HG02588 (cell line): ENCODE measurements around the gene ATP8B4.
"Not testable (repeated sequence)": the region's sequence is repeated elsewhere in the genome, so short reads cannot be mapped to it uniquely, and the experiment has no call there.

Experiments
- ATAC-seq: cut with Tn5 transposase; IDR thresholded peaks from one replicate; pipeline ENCODE4 v1.9.1; 2021; ENCODE audit warnings: mild to moderate bottlenecking, moderate library complexity; ENCODE audit not compliant: unreplicated experiment

The ATP8B4 gene

GRCh38 chr15:50141856-50142255, 22.8 kb upstream of the ATP8B4 start:
- no peak for ATAC-seq

GRCh38 chr15:50140983-50141382, 21.9 kb upstream of the ATP8B4 start:
- no peak for ATAC-seq

GRCh38 chr15:50140098-50140497, 21.1 kb upstream of the ATP8B4 start:
- no peak for ATAC-seq

- no peak for ATAC-seq
Measured at GRCh38 chr15:50138391-50138790, 19.4 kb upstream of the ATP8B4 start.

- no peak for ATAC-seq
Measured at GRCh38 chr15:50137893-50138292, 18.9 kb upstream of the ATP8B4 start.

GRCh38 chr15:50137330-50137761, 18.3 kb upstream of the ATP8B4 start:
- ATAC-seq = no peak

GRCh38 chr15:50135031-50135551, 16.1 kb upstream of the ATP8B4 start:
- ATAC-seq = peak; percentile 66

- peak; percentile 72 for ATAC-seq
Measured at GRCh38 chr15:50134524-50135024, 15.5 kb upstream of the ATP8B4 start.

GRCh38 chr15:50132251-50132984, 13.4 kb upstream of the ATP8B4 start:
- not testable (repeated sequence) for ATAC-seq

GRCh38 chr15:50131617-50132016, 12.6 kb upstream of the ATP8B4 start:
- no peak for ATAC-seq

- ATAC-seq = no peak
Measured at GRCh38 chr15:50128266-50128665, 9.2 kb upstream of the ATP8B4 start.

- ATAC-seq = no peak
Measured at GRCh38 chr15:50127255-50127777, 8.3 kb upstream of the ATP8B4 start.

- no peak for ATAC-seq
Measured at GRCh38 chr15:50126072-50126471, 7.0 kb upstream of the ATP8B4 start.

- ATAC-seq = no peak
Measured at GRCh38 chr15:50124631-50125030, 5.6 kb upstream of the ATP8B4 start.

- ATAC-seq = no peak
Measured at GRCh38 chr15:50123861-50124557, 5.0 kb upstream of the ATP8B4 start.

GRCh38 chr15:50120729-50121128, 1.7 kb upstream of the ATP8B4 start:
- no peak for ATAC-seq

- ATAC-seq = no peak
Measured at GRCh38 chr15:50117431-50118027, 1.5 kb downstream of the ATP8B4 start.

- ATAC-seq = no peak
Measured at GRCh38 chr15:50116477-50116876, 2.6 kb downstream of the ATP8B4 start.

- ATAC-seq = no peak
Measured at GRCh38 chr15:50113992-50114780, 4.8 kb downstream of the ATP8B4 start.

- ATAC-seq = no peak
Measured at GRCh38 chr15:50113187-50113505, 5.9 kb downstream of the ATP8B4 start.
